T-helper 2 cell treated with Interferon-gamma antibody and Interleukin-4, amounts not matched to agents 5 μg/mL and 100 μg/mL, for 36 hours (primary cell): Measurements from ENCODE around the gene TEX19.
"Not testable (repeated sequence)": the region's sequence is repeated elsewhere in the genome, so short reads cannot be mapped to it uniquely, and the experiment has no call there.

ENCODE experiments used
- DNase-seq: peaks from one replicate; pipeline ENCODE4 v3.0.0; 2021; ENCODE audit warnings: low spot score
- H3K27ac Mint-ChIP-seq: one replicate; pipeline ENCODE4 v1.8.0; 2021; ENCODE audit warnings: mild to moderate bottlenecking, mixed read lengths
- H3K27me3 Mint-ChIP-seq: one replicate; pipeline ENCODE4 v1.8.0; 2021; ENCODE audit warnings: low read depth, mixed read lengths
- H3K36me3 Mint-ChIP-seq: one replicate; pipeline ENCODE4 v1.8.0; 2021; ENCODE audit warnings: low read depth, mixed read lengths
- H3K4me1 Mint-ChIP-seq: one replicate; pipeline ENCODE4 v1.8.0; 2021; ENCODE audit warnings: low read depth, mixed read lengths
- H3K4me3 Mint-ChIP-seq: one replicate; pipeline ENCODE4 v1.8.0; 2022; ENCODE audit warnings: mild to moderate bottlenecking, moderate library complexity, mixed read lengths
- H3K9me3 Mint-ChIP-seq: one replicate; pipeline ENCODE4 v1.8.0; 2021; ENCODE audit warnings: mixed read lengths

TEX19 gene

GRCh38 chr17:82400206-82400605 is 41.2 kb downstream of the TEX19 start:
- DNase-seq = no peak
- Mint-ChIP-seq H3K27me3 (no peaks in the 10 kb centered on the region), H3K4me3 (peak overlapping the region; percentile 30), H3K27ac (peak overlapping the region; percentile 15), H3K36me3 (peaks cover 17% of the 10 kb centered on the region), H3K9me3 (no peaks in the 10 kb centered on the region), H3K4me1 (peaks cover 10% of the 10 kb centered on the region)

GRCh38 chr17:82400830-82401229 is 41.8 kb downstream of the TEX19 start:
- H3K27me3 Mint-ChIP-seq = no peaks in the 10 kb centered on the region
- peak; percentile 65 for DNase-seq

GRCh38 chr17:82402865-82403264 is 43.8 kb downstream of the TEX19 start:
- peaks cover 20% of the 10 kb centered on the region for H3K36me3 Mint-ChIP-seq
- H3K4me1 Mint-ChIP-seq = peaks cover 10% of the 10 kb centered on the region
- H3K9me3 Mint-ChIP-seq = no peaks in the 10 kb centered on the region
- DNase-seq = no peak
- H3K27ac Mint-ChIP-seq = no peak overlapping the region
- H3K27me3 Mint-ChIP-seq = no peaks in the 10 kb centered on the region
- no peak overlapping the region for H3K4me3 Mint-ChIP-seq

More at GRCh38 chr17:82400830-82401229, 41.8 kb downstream of the TEX19 start:
- peak overlapping the region; percentile 85 for H3K4me3 Mint-ChIP-seq
- H3K27ac Mint-ChIP-seq = peak overlapping the region; percentile 90
- H3K4me1 Mint-ChIP-seq = peaks cover 10% of the 10 kb centered on the region
- H3K36me3 Mint-ChIP-seq = peaks cover 18% of the 10 kb centered on the region
- H3K9me3 Mint-ChIP-seq = no peaks in the 10 kb centered on the region

GRCh38 chr17:82403662-82404660 is 44.9 kb downstream of the TEX19 start:
- Mint-ChIP-seq H3K9me3 (no peaks in the 10 kb centered on the region), H3K4me1 (peaks cover 10% of the 10 kb centered on the region), H3K4me3 (no peak overlapping the region), H3K36me3 (peaks cover 21% of the 10 kb centered on the region), H3K27ac (no peak overlapping the region), H3K27me3 (no peaks in the 10 kb centered on the region)
- no peak for DNase-seq

- H3K9me3 Mint-ChIP-seq = no peaks in the 10 kb centered on the region
- no peak for DNase-seq
- no peak overlapping the region for H3K27ac Mint-ChIP-seq
- H3K4me3 Mint-ChIP-seq = no peak overlapping the region
- H3K27me3 Mint-ChIP-seq = no peaks in the 10 kb centered on the region
- peaks cover 10% of the 10 kb centered on the region for H3K4me1 Mint-ChIP-seq
- H3K36me3 Mint-ChIP-seq = peaks cover 21% of the 10 kb centered on the region
Observed at GRCh38 chr17:82405051-82405450, 46.0 kb downstream of the TEX19 start.

- peaks cover 15% of the 10 kb centered on the region for H3K36me3 Mint-ChIP-seq
Observed at GRCh38 chr17:82406131-82406671, 47.2 kb downstream of the TEX19 start.

GRCh38 chr17:82407255-82407654 is 48.2 kb downstream of the TEX19 start:
- no peak overlapping the region for H3K27ac Mint-ChIP-seq
- DNase-seq = no peak
- H3K27me3 Mint-ChIP-seq = no peaks in the 10 kb centered on the region
- H3K4me3 Mint-ChIP-seq = no peak overlapping the region
- no peaks in the 10 kb centered on the region for H3K9me3 Mint-ChIP-seq
- H3K36me3 Mint-ChIP-seq = peaks cover 13% of the 10 kb centered on the region
- H3K4me1 Mint-ChIP-seq = no peaks in the 10 kb centered on the region

More at GRCh38 chr17:82406131-82406671, 47.2 kb downstream of the TEX19 start:
- DNase-seq = no peak
- H3K27ac Mint-ChIP-seq = no peak overlapping the region
- H3K4me1 Mint-ChIP-seq = peaks cover 2% of the 10 kb centered on the region
- H3K9me3 Mint-ChIP-seq = no peaks in the 10 kb centered on the region
- H3K27me3 Mint-ChIP-seq = no peaks in the 10 kb centered on the region
- no peak overlapping the region for H3K4me3 Mint-ChIP-seq

GRCh38 chr17:82408288-82408937 is 49.4 kb downstream of the TEX19 start:
- no peak overlapping the region for H3K27ac Mint-ChIP-seq
- no peaks in the 10 kb centered on the region for H3K9me3 Mint-ChIP-seq
- peaks cover 8% of the 10 kb centered on the region for H3K36me3 Mint-ChIP-seq
- no peak overlapping the region for H3K4me3 Mint-ChIP-seq
- H3K27me3 Mint-ChIP-seq = no peaks in the 10 kb centered on the region
- no peak for DNase-seq
- peaks cover 2% of the 10 kb centered on the region for H3K4me1 Mint-ChIP-seq

GRCh38 chr17:82408938-82409318 is 49.9 kb downstream of the TEX19 start:
- H3K4me1 Mint-ChIP-seq = peaks cover 2% of the 10 kb centered on the region
- no peak for DNase-seq
- H3K9me3 Mint-ChIP-seq = no peaks in the 10 kb centered on the region
- H3K27ac Mint-ChIP-seq = no peak overlapping the region
- H3K36me3 Mint-ChIP-seq = peaks cover 5% of the 10 kb centered on the region
- H3K27me3 Mint-ChIP-seq = no peaks in the 10 kb centered on the region
- H3K4me3 Mint-ChIP-seq = no peak overlapping the region

- Mint-ChIP-seq H3K9me3 (no peaks in the 10 kb centered on the region), H3K36me3 (peaks cover 6% of the 10 kb centered on the region), H3K27ac (no peak overlapping the region), H3K27me3 (no peaks in the 10 kb centered on the region), H3K4me3 (no peak overlapping the region), H3K4me1 (peaks cover 8% of the 10 kb centered on the region)
- DNase-seq = no peak
Observed at GRCh38 chr17:82410014-82410716, 51.1 kb downstream of the TEX19 start.

- H3K27ac Mint-ChIP-seq = no peak overlapping the region
- no peaks in the 10 kb centered on the region for H3K27me3 Mint-ChIP-seq
- peaks cover 9% of the 10 kb centered on the region for H3K4me1 Mint-ChIP-seq
- H3K4me3 Mint-ChIP-seq = no peak overlapping the region
- no peak for DNase-seq
- H3K9me3 Mint-ChIP-seq = no peaks in the 10 kb centered on the region
- peaks cover 4% of the 10 kb centered on the region for H3K36me3 Mint-ChIP-seq
Observed at GRCh38 chr17:82411396-82412053, 52.5 kb downstream of the TEX19 start.

GRCh38 chr17:82412081-82412480 is 53.0 kb downstream of the TEX19 start:
- not testable (repeated sequence) for H3K27ac Mint-ChIP-seq, H3K4me3 Mint-ChIP-seq, H3K36me3 Mint-ChIP-seq, H3K27me3 Mint-ChIP-seq, H3K4me1 Mint-ChIP-seq, DNase-seq, H3K9me3 Mint-ChIP-seq
